H1 (cell line): ENCODE data around the gene MCM3AP. TPM values are rescaled to one million over a fixed set of nuclear protein-coding genes. Genes with fewer than 3 reads are reported as not detected.

Experiments used
- ATF3 ChIP-seq: IDR thresholded peaks from 2 replicates; pipeline ENCODE4 v1.6.1; 2011; ENCODE audit warnings: low read depth, mild to moderate bottlenecking, low read length; ENCODE audit not compliant: insufficient read depth
- CHD7 ChIP-seq: fragments of 300-600 bp; sonication (generic); IDR thresholded peaks from 2 replicates; pipeline ENCODE4 v1.7.1; 2012; ENCODE audit warnings: low read length, moderate library complexity, mild to moderate bottlenecking, inconsistent platforms; ENCODE audit not compliant: insufficient replicate concordance
- JUND ChIP-seq: IDR thresholded peaks from 2 replicates; pipeline ENCODE4 v1.6.1; 2011; ENCODE audit warnings: mild to moderate bottlenecking, improper control_type of control experiment, low read length
- YY1 ChIP-seq: IDR thresholded peaks from 2 replicates; pipeline ENCODE4 v1.6.1; 2011; ENCODE audit warnings: low read depth, mild to moderate bottlenecking, low read length
- polyA plus RNA-seq, 7 experiments: library from polyadenylated mRNA; depleted of rRNA in 3 of 7; stranded (reverse) in 5 of 7; unstranded in 2 of 7; fragments of >200 nt in 5 of 7; fragments of 200-250 nt in 2 of 7; gene quantifications; 1 replicate in 5 of 7; 2 replicates in 1 of 7; 4 replicates in 1 of 7; pipeline versions ENCODE4 v1.2.1 to v1.2.3, GENCODE V29; 2011 to 2013; ENCODE audit warnings: missing spikeins in 2 of 7, mixed read lengths in 2 of 7
- total RNA-seq: library from RNA; stranded (reverse); fragmentation: NEBNext Ultra II Directional; extraction: Animal tissue kit (Norgen Biotek cat#: 25700); gene quantifications from 2 replicates; pipeline ENCODE4 v1.2.1, GENCODE V29; 2021

The MCM3AP gene
- total and polyA plus RNA-seq, 2 of the 8 experiments (the other 6 are each of a cell fraction or from before 2014, with no cell fraction given), result 37.2 to 119 TPM

- TF ChIP-seq CHD7 (no peak), YY1 (no peak), ATF3 (no peak), JUND (no peak)
Measured at GRCh38 chr21:46223217-46223616, 62.2 kb downstream of the MCM3AP start (continued).
